IMR-90 (cell line): Measurements from ENCODE around the gene LIMS2. TPM values are rescaled to one million over a fixed set of nuclear protein-coding genes. Genes with fewer than 3 reads are reported as not detected.
A peak's percentile ranks its signal among the peaks of the same experiment; 100 is the strongest.

Source experiments
- ATAC-seq: fragments of 200-7000 bp; cut with Tn5 transposase; 2 replicates; pipeline ENCODE4 v1.9.1; 2020; ENCODE audit warnings: low read depth, mild to moderate bottlenecking, moderate library complexity
- BruUV-seq: library from RNA; stranded (reverse); fragments of 400-500 nt; replicated peaks from 2 replicates; lab custom pipeline; 2021; lab: Mats Ljungman, UMichigan
- CTCF ChIA-PET: fragments of 300-600 bp; formaldehyde crosslinking; extraction: SDS; loops from one replicate; lab custom pipeline; 2021; ENCODE audit warnings: antibody characterized with exemption; lab: Yijun Ruan, JAX
- POLR2A ChIA-PET: fragments of 300-600 bp; sonication (Branson Sonifier 250); formaldehyde crosslinking; loops from one replicate; lab custom pipeline; 2022; ENCODE audit warnings: antibody characterized with exemption; ENCODE audit not compliant: unreplicated experiment; lab: Charles Lee
- DNase-seq: peaks from one replicate; pipeline ENCODE4 v3.0.0; 2013
- H2AFZ ChIP-seq: replicated peaks from 2 replicates; pipeline ENCODE3; 2013; ENCODE audit warnings: low read length, mild to moderate bottlenecking; ENCODE audit not compliant: poor library complexity
- H2AK5ac ChIP-seq: 2 replicates; pipeline ENCODE4 v1.6.1; 2013; ENCODE audit warnings: low read depth, low read length, inconsistent platforms
- H2AK9ac ChIP-seq: replicated peaks from 2 replicates; pipeline ENCODE3; 2013; ENCODE audit warnings: mild to moderate bottlenecking, low read depth, low read length, moderate library complexity; ENCODE audit not compliant: poor library complexity
- H2BK120ac ChIP-seq: 2 replicates; pipeline ENCODE4 v1.6.1; 2013; ENCODE audit warnings: low read depth, low read length, inconsistent platforms
- H2BK15ac ChIP-seq: 3 replicates; pipeline ENCODE4 v1.6.1; 2013; ENCODE audit warnings: low read depth, low read length, inconsistent platforms
- H2BK20ac ChIP-seq: 2 replicates; pipeline ENCODE4 v1.6.1; 2013; ENCODE audit warnings: low read depth, mild to moderate bottlenecking, inconsistent platforms, low read length, moderate library complexity
- H2BK5ac ChIP-seq: 2 replicates; pipeline ENCODE4 v1.6.1; 2013; ENCODE audit warnings: mild to moderate bottlenecking, low read depth, low read length, inconsistent platforms; ENCODE audit not compliant: poor library complexity, severe bottlenecking
- H3K14ac ChIP-seq: replicated peaks from 2 replicates; pipeline ENCODE4 v1.6.1; 2013; ENCODE audit warnings: low read depth, low read length, inconsistent platforms
- H3K18ac ChIP-seq: 2 replicates; pipeline ENCODE4 v1.6.1; 2013; ENCODE audit warnings: low read depth, low read length, control low read depth
- H3K23ac ChIP-seq: 2 replicates; pipeline ENCODE4 v1.6.1; 2013; ENCODE audit warnings: low read depth, low read length, inconsistent platforms
- H3K27ac ChIP-seq: 2 replicates; pipeline ENCODE4 v1.5.1; 2013; ENCODE audit warnings: mild to moderate bottlenecking, control low read depth, low read length; ENCODE audit not compliant: insufficient read depth
- H3K27me3 ChIP-seq: 2 replicates; pipeline ENCODE4 v1.6.1; 2013; ENCODE audit warnings: low read length; ENCODE audit not compliant: control insufficient read depth, insufficient read depth
- H3K36me3 ChIP-seq: 2 replicates; pipeline ENCODE4 v1.6.1; 2013; ENCODE audit warnings: low read length, mixed read lengths; ENCODE audit not compliant: control insufficient read depth, insufficient read depth
- H3K4ac ChIP-seq: 2 replicates; pipeline ENCODE4 v1.6.1; 2013; ENCODE audit warnings: low read depth, low read length, inconsistent platforms
- H3K4me1 ChIP-seq: 2 replicates; pipeline ENCODE4 v1.6.1; 2013; ENCODE audit warnings: low read length, mixed read lengths; ENCODE audit not compliant: control insufficient read depth, insufficient read depth
- H3K4me2 ChIP-seq: 2 replicates; pipeline ENCODE4 v1.6.1; 2013; ENCODE audit warnings: low read depth, mild to moderate bottlenecking, control low read depth, low read length, moderate library complexity
- H3K4me3 ChIP-seq: 2 replicates; pipeline ENCODE4 v1.5.1; 2013; ENCODE audit warnings: low read depth, mild to moderate bottlenecking, control low read depth, low read length, moderate library complexity; ENCODE audit not compliant: insufficient read depth
- H3K56ac ChIP-seq: 2 replicates; pipeline ENCODE4 v1.6.1; 2013; ENCODE audit warnings: low read length, inconsistent platforms; ENCODE audit not compliant: insufficient read depth; ENCODE audit errors: extremely low read depth
- H3K79me1 ChIP-seq, 2 experiments: 2 replicates each; pipeline ENCODE4 v1.6.1; 2013; ENCODE audit warnings: low read length in 2 of 2, inconsistent platforms in 1 of 2, low read depth in 1 of 2
- H3K9ac ChIP-seq: 2 replicates; pipeline ENCODE4 v1.6.1; 2013; ENCODE audit warnings: low read depth, low read length, control low read depth
- H3K9me1 ChIP-seq: 2 replicates; pipeline ENCODE4 v1.6.1; 2013; ENCODE audit warnings: low read length, inconsistent platforms; ENCODE audit not compliant: insufficient read depth
- H3K9me3 ChIP-seq: 2 replicates; pipeline ENCODE4 v1.6.1; 2013; ENCODE audit warnings: low read length; ENCODE audit not compliant: control insufficient read depth, insufficient read depth
- H4K20me1 ChIP-seq: 2 replicates; pipeline ENCODE4 v1.6.1; 2013; ENCODE audit warnings: low read length, inconsistent platforms; ENCODE audit not compliant: insufficient read depth
- H4K5ac ChIP-seq: 2 replicates; pipeline ENCODE4 v1.6.1; 2013; ENCODE audit warnings: mild to moderate bottlenecking, low read depth, low read length, control low read depth
- H4K8ac ChIP-seq, 2 experiments: 2 replicates each; pipeline ENCODE4 v1.6.1; 2013; ENCODE audit warnings: low read depth in 2 of 2, low read length in 2 of 2, control low read depth in 1 of 2, inconsistent platforms in 1 of 2
- H4K91ac ChIP-seq: 2 replicates; pipeline ENCODE4 v1.6.1; 2013; ENCODE audit warnings: low read depth, low read length, inconsistent platforms; ENCODE audit not compliant: insufficient read depth
- BHLHE40 ChIP-seq: fragments of 150-350 bp; IDR thresholded peaks from 2 replicates; pipeline ENCODE4 v1.6.1; 2016; ENCODE audit warnings: mild to moderate bottlenecking, low read depth, low read length
- CEBPB ChIP-seq: IDR thresholded peaks from 2 replicates; pipeline ENCODE4 v1.6.1; 2012; ENCODE audit warnings: low read depth, low read length, improper control_type of control experiment
- CHD1 ChIP-seq: IDR thresholded peaks from 2 replicates; pipeline ENCODE4 v1.6.1; 2012; ENCODE audit warnings: low read depth, low read length, improper control_type of control experiment
- CTCF ChIP-seq: conservative IDR thresholded peaks from 2 replicates; pipeline ENCODE4 v1.5.1; 2012; ENCODE audit warnings: mild to moderate bottlenecking, low read depth, low read length, improper control_type of control experiment
- ELK1 ChIP-seq: fragments of 150-350 bp; IDR thresholded peaks from 2 replicates; pipeline ENCODE4 v1.6.1; 2016; ENCODE audit warnings: low read depth, mild to moderate bottlenecking, low read length, moderate library complexity, borderline replicate concordance
- FOS ChIP-seq: fragments of 150-350 bp; IDR thresholded peaks from 2 replicates; pipeline ENCODE4 v1.6.1; 2016; ENCODE audit warnings: low read depth, low read length
- MAFK ChIP-seq: IDR thresholded peaks from 2 replicates; pipeline ENCODE4 v1.6.1; 2012; ENCODE audit warnings: low read depth, low read length, improper control_type of control experiment
- MAZ ChIP-seq: IDR thresholded peaks from 2 replicates; pipeline ENCODE4 v1.6.1; 2012; ENCODE audit warnings: low read depth, mild to moderate bottlenecking, low read length, improper control_type of control experiment, moderate library complexity, borderline replicate concordance
- MXI1 ChIP-seq: IDR thresholded peaks from 2 replicates; pipeline ENCODE4 v1.6.1; 2012; ENCODE audit warnings: low read depth, mild to moderate bottlenecking, low read length, moderate library complexity, borderline replicate concordance
- NFE2L2 ChIP-seq: fragments of 150-350 bp; IDR thresholded peaks from 2 replicates; pipeline ENCODE4 v1.6.1; 2016; ENCODE audit warnings: low read depth, mild to moderate bottlenecking, low read length
- POLR2A ChIP-seq: IDR thresholded peaks from 2 replicates; pipeline ENCODE4 v1.6.1; 2012; ENCODE audit warnings: mild to moderate bottlenecking, low read depth, low read length
- RAD21 ChIP-seq: IDR thresholded peaks from 2 replicates; pipeline ENCODE4 v1.6.1; 2012; ENCODE audit warnings: low read length, improper control_type of control experiment
- RCOR1 ChIP-seq: IDR thresholded peaks from 2 replicates; pipeline ENCODE4 v1.6.1; 2012; ENCODE audit warnings: mild to moderate bottlenecking, low read length, improper control_type of control experiment; ENCODE audit not compliant: insufficient replicate concordance
- RFX5 ChIP-seq: IDR thresholded peaks from 2 replicates; pipeline ENCODE4 v1.8.0; 2012; ENCODE audit warnings: low read depth, mild to moderate bottlenecking, low read length, moderate library complexity
- SMC3 ChIP-seq: fragments of 150-350 bp; IDR thresholded peaks from 2 replicates; pipeline ENCODE4 v1.6.1; 2016; ENCODE audit warnings: low read depth, mild to moderate bottlenecking, antibody characterized with exemption, low read length, moderate library complexity
- USF2 ChIP-seq: fragments of 150-350 bp; IDR thresholded peaks from 2 replicates; pipeline ENCODE4 v1.6.1; 2017; ENCODE audit warnings: mild to moderate bottlenecking, antibody characterized with exemption, low read length, low read depth
- WGBS, 2 experiments: methylation state at CpG; one replicate each; pipeline versions ENCODE4 v1.1.5 to v1.1.7; 2013; ENCODE audit warnings: missing lambda C conversion rate in 2 of 2; ENCODE audit not compliant: insufficient read length in 1 of 2; ENCODE audit errors: extremely low coverage in 2 of 2; 5-methylcytosine and 5-hydroxymethylcytosine counted together
- dilution Hi-C: fragments of 300-500 bp; cut with HindIII; formaldehyde crosslinking; loops from one replicate; pipeline ENCODE4 v1.14.3; 2018; ENCODE audit warnings: low sequenced_read_pairs; ENCODE audit not compliant: unreplicated experiment
- in situ Hi-C: fragments of 300-500 bp; cut with MboI; formaldehyde crosslinking; loops from 3 replicates; pipeline ENCODE4 v1.14.3; 2019; ENCODE audit warnings: low sequenced_read_pairs, inconsistent platforms, mixed read lengths
- intact Hi-C: fragments of 100-400 bp; cut with micrococcal nuclease; formaldehyde crosslinking; loops from 2 replicates; pipeline ENCODE4 v1.10.0; 2022
- polyA plus RNA-seq, 3 experiments: library from polyadenylated mRNA; depleted of rRNA; stranded (reverse); fragments of >200 nt; gene quantifications; 2 replicates each; pipeline ENCODE4 v1.2.3, GENCODE V29; 2012; ENCODE audit warnings: low replicate concordance in 1 of 3
- total RNA-seq: library from RNA; depleted of rRNA; stranded (reverse); fragments of >200 nt; gene quantifications from 2 replicates; pipeline ENCODE4 v1.2.3, GENCODE V29; 2012

Gene LIMS2
- total and polyA plus RNA-seq, 2 of the 4 experiments (the other 2 are of a cell fraction) = 1.3 to 18.8 TPM

- Histone ChIP-seq H2BK5ac (no peak overlapping the region), H3K4me1 (peaks cover 4% of the 10 kb centered on the region), H3K79me1 (no peaks in the 10 kb centered on the region), H2AK9ac (peak overlapping the region; percentile 44), H2BK120ac (no peak overlapping the region), H3K56ac (no peak overlapping the region), H3K27me3 (peaks cover 5% of the 10 kb centered on the region; the same call in 1 of the 2 replicates), H3K4me2 (no peak overlapping the region; the same call in 1 of the 2 replicates), H3K18ac (peak overlapping the region; percentile 2; the same call in 1 of the 2 replicates), H3K4me3 (no peak overlapping the region), H2AK5ac (peak overlapping the region; percentile 54; the same call in 1 of the 2 replicates), H3K14ac (no peak overlapping the region), H3K27ac (peak overlapping the region; percentile 31; the same call in 1 of the 2 replicates), H3K9me3 (peaks cover 1% of the 10 kb centered on the region; the same call in 1 of the 2 replicates), H4K20me1 (no peaks in the 10 kb centered on the region), H3K9ac (no peak overlapping the region), H4K91ac (peak overlapping the region; percentile 33; the same call in 1 of the 2 replicates), H4K8ac (peak overlapping the region in 1 of 2 experiments; percentile 19; a peak in 1 of 4 replicates), H4K5ac (peak overlapping the region; percentile 4; the same call in 1 of the 2 replicates), H2BK15ac (peak overlapping the region; percentile 38; the same call in 1 of the 3 replicates), H3K9me1 (peaks cover 5% of the 10 kb centered on the region; the same call in 1 of the 2 replicates), H3K23ac (no peak overlapping the region), H2AFZ (peak overlapping the region; percentile 86), H3K36me3 (no peaks in the 10 kb centered on the region), H2BK20ac (no peak overlapping the region), H3K4ac (peak overlapping the region; percentile 32; the same call in 1 of the 2 replicates)
- BruUV-seq = no TSS peak
- dilution Hi-C loops (no loop called here), in situ Hi-C loops (no loop called here), intact Hi-C loops (no loop called here)
- DNase-seq (peak; percentile 53), ATAC-seq (peak; percentile 81)
- POLR2A ChIA-PET = no interaction called here
- 13% methylated on average over 6 of the region's 15 CpGs; no CpG with 5 or more reads in 1 of the 2 experiments for WGBS, 2 experiments
- CTCF ChIA-PET = no interaction called here
- TF ChIP-seq CHD1 (no peak), CTCF (no peak), RCOR1 (no peak), RAD21 (no peak), MAZ (no peak), MAFK (no peak), BHLHE40 (no peak), FOS (no peak), USF2 (no peak), POLR2A (no peak), ELK1 (no peak), RFX5 (no peak), NFE2L2 (no peak), CEBPB (no peak), MXI1 (no peak), SMC3 (no peak)
Observed at GRCh38 chr2:127683757-127684156, 8.4 kb upstream of the LIMS2 start.
